ENCODE measurements around the gene DNAJC3.
"Not testable (repeated sequence)": the region's sequence is repeated elsewhere in the genome, so short reads cannot be mapped to it uniquely, and the experiment has no call there.

Gene DNAJC3

DNA sequence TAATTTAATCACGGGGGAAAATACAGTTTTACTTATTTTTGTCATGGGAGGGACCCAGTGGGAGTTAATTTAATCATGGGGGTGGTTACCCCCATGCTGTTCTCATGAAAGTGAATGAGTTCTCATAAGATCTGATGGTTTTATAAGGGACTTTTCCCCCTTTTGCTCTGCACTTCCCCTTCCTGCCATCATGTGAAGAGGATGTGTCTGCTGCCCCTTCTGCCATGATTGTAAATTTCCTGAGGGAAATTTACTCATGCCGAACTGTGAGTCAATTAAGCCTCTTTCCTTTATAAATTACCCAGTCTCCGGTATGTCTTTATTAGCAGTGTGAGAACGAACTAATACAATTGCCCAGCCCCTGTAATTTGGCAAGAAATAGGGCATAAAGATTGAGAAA, 35.9 kb downstream of the DNAJC3 start:
- DNase-seq (ENCODE audit: low read depth in 2 of 2, low spot score in 1 of 2): not testable (repeated sequence)

DNA sequence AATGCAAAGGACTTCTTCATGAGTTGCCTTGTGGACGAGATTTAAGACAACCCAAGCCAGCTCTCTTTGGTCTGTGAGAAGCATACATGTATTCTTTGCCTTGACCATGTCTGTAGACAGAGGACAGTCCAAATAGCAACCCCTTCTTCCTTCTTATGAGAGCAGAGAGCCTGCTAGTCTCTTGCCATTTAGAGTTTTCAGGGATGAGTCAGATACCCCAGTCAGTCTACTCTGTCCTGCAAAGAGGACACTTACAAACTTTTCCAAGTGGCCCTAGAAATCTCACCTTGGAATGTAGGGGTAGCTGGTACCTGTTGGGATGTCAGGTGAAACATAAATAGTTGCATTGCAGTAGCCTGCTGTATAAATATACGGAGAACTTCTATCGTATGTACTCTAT, 36.7 kb downstream of the DNAJC3 start:
- DNase-seq (ENCODE audit: low read depth in 2 of 2, low spot score in 1 of 2): no peak

DNA sequence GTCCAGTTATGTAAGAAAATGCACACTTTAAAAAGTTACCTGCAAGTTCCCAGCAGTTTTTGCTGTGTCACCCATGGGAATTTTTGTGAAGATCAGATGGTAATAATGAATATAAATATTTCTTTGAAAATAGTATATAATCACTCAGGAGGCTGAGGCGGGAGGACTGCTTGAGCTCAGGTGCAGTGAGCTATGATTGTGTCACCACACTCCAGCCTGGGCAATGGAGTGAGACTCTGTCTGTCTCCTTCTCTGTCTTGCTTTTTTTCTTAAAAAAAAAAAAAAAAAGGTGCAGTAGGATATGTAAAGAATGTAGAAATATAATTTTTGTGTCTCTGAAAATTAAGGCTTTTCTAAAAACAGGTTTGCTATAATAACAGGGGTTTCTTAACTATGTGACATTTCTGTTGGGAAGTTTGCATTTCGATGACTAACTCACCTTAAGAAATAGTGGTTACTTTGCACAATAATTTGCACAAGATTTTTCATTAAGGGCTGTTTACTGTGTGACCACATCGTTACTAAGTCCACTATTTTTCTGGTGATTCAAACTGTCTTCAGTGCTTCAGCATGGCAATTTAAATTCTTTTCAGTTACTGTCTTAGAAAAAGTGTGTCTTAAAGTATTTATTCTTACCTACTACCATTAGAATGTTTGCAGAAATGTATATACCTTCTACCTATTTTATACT, 37.3 kb downstream of the DNAJC3 start:
- no peak for DNase-seq (ENCODE audit: low read depth in 2 of 2, low spot score in 1 of 2)

DNA sequence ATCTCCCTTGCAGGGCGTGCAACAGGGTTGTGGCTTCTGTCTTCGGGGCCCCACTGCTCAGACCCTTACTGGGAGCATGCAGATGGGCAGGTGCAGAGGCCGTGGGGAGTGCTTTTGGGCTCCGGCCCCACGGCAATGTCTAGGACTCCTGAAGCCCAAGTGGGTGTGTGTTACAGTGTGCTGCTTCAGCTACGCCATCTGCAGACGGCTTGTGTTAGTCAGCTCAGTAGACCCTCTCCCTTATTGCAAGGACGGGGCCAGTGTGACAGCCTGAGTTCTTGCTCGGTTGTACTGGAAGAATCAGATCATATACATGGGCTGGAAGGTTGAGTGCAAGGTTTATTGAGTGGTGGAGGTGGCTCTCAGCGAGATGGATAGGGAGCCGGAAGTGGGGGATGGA, 39.3 kb downstream of the DNAJC3 start:
- DNase-seq (ENCODE audit: low read depth in 2 of 2, low spot score in 1 of 2): no peak

DNA sequence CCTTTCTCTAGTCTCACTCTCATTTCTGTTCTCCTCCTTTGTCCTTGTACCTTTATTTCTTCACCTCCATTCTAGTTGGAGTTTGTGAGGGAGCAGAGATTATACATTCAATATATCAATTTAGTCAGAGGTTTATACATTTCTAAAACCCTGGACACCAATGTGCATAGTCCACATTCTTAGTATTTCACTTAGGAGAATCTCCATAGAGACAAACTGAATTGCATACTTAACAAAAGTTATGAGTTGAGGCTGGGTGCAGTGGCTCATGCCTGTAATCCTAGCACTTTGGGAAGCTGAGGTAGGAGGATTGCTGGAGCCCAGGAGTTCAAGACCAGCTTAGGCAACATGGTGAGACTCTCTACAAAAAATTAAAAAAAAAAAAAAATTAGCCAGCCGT, 45.3 kb downstream of the DNAJC3 start:
- DNase-seq (ENCODE audit: low read depth in 2 of 2, low spot score in 1 of 2): no peak

DNA sequence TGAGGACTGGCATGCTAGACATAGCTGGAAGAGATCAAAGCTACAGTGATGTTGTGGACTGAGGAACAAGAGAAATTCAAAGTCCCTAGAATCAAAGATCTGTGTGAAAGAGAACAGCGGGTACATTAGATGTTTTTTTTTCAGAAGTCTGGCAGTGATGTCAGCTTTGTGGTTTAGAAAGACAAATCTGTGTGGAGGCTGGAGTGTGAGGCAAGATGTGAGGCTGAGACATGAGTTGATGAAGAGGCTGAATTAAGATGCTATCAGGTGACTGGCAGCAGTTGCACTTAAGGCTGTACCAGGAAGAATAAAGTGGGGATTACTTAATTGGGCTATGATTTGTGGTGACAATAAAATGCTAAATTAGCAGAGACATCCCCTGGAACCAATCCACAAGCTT, 46.5 kb downstream of the DNAJC3 start:
- DNase-seq (ENCODE audit: low read depth in 2 of 2, low spot score in 1 of 2): no peak

DNA sequence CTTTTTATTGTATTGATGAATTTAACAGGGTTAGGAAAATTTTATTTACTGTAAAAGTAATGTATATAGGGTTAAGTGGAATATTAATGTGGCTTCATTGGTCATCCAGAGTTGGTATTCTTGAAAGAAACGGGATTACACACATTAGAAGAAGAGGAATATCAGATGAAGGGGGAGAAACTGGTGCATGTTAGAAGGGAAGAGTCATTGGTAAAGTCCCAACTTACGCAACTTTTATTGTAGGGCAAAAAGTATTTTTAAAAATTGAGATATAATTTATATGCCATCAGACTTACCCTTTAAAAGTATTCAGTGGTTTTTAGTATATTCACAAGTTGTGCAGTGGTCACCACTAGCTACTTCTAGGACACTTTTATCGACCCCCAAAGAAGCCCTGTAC, 47.3 kb downstream of the DNAJC3 start:
- no peak for DNase-seq (ENCODE audit: low read depth in 2 of 2, low spot score in 1 of 2)

DNA sequence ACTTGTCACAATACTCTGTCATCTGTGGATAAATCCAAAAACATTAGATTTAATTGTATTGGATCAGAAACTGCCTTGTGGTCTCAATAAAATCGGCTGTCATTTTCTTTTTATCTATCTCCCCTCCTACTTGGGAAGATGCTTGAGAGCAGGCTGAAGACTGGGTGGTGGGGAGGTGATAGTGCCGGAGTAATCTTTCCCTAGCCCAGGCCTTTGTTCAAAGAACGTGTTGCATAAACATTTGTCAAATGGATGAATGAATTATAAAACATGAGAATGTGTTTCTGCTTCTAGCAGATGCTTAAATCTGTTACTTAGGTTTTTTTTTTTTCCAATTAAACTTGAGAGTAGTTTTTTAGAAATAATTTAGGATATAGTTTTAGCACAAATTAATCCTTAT, 49.9 kb downstream of the DNAJC3 start:
- no peak for DNase-seq (ENCODE audit: low read depth in 2 of 2, low spot score in 1 of 2)

DNA sequence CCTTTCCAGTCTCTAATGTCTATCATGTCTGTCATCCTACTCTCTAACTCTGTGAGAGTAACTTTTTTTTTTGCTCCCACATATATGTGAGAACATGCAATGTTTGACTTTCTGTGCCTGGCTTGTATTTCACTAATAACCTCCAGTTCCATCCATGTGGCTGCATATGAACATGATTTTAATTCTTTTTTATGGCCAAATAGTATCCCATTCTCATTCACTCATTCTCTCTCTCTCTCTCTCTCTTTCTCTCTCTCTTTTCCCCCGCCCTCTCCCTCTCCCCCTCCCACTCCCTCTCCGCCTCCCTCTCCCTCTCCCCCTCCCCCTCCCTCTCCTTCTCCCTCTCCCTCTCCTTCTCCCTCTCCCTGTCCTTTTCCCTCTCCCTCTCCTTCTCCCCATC, 52.0 kb downstream of the DNAJC3 start:
- no peak for DNase-seq (ENCODE audit: low read depth in 2 of 2, low spot score in 1 of 2)

DNA sequence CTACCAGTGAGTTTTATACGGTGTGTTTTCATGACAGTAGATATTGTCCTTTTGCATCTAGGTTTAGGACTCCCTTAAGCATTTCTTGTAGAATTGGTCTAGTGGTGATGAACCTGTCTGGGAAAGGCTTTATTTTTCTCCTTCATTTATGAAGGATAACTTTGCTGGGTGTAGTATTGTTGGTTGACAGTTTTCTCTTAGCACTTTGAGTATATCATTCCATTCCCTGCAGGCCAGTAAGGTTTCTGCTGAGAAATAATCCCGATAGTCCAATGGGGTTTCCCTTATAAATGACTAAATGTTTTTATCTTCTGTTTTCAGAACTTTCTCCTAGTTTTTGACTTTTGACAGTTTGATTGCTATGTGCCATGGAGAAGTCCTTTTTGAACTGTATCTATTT, 57.2 kb downstream of the DNAJC3 start:
- no peak for DNase-seq (ENCODE audit: low read depth in 2 of 2, low spot score in 1 of 2)

DNA sequence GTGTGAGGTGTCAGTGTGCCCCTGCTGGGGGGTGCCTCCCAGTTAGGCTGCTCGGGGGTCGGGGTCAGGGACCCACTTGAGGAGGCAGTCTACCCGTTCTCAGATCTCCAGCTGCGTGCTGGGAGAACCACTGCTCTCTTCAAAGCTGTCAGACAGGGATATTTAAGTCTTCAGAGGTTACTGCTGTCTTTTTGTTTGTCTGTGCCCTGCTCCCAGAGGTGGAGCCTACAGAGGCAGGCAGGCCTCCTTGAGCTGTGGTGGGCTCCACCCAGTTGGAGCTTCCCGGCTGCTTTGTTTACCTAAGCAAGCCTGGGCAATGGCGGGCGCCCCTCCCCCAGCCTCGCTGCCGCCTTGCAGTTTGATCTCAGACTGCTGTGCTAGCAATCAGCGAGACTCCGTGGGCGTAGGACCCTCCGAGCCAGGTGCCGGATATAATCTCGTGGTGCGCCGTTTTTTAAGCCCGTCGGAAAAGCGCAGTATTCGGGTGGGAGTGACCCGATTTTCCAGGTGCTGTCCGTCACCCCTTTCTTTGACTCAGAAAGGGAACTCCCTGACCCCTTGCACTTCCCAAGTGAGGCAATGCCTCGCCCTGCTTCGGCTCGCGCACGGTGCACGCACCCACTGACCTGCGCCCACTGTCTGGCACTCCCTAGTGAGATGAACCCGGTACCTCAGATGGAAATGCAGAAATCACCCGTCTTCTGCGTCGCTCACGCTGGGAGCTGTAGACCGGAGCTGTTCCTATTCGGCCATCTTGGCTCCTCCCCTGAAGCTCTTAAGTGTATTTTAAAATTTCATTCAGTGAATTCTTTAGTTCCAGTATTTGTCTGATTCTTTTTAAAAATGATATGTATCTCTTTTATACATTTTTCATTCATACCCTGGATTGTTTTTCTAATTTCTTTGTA, 63.4 kb downstream of the DNAJC3 start:
- DNase-seq (ENCODE audit: low read depth in 2 of 2, low spot score in 1 of 2): not testable (repeated sequence)

DNA sequence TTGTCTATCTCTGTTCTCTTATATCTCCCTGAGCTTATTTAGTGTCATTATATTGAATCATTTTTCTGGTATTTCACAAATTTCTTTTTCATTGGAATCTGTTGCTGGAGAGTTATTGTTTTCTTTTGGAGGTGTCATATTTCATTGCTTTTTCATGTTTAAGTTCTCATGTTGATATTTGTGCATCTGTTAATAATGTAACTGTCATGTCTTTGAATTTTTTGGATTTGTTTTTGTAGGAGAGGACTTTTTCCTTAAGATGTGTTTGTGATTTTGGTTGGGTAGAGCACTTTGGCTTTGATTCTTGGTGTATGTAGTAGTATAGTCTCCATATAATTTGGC, 64.0 kb downstream of the DNAJC3 start:
- DNase-seq (ENCODE audit: low read depth in 2 of 2, low spot score in 1 of 2): no peak

DNA sequence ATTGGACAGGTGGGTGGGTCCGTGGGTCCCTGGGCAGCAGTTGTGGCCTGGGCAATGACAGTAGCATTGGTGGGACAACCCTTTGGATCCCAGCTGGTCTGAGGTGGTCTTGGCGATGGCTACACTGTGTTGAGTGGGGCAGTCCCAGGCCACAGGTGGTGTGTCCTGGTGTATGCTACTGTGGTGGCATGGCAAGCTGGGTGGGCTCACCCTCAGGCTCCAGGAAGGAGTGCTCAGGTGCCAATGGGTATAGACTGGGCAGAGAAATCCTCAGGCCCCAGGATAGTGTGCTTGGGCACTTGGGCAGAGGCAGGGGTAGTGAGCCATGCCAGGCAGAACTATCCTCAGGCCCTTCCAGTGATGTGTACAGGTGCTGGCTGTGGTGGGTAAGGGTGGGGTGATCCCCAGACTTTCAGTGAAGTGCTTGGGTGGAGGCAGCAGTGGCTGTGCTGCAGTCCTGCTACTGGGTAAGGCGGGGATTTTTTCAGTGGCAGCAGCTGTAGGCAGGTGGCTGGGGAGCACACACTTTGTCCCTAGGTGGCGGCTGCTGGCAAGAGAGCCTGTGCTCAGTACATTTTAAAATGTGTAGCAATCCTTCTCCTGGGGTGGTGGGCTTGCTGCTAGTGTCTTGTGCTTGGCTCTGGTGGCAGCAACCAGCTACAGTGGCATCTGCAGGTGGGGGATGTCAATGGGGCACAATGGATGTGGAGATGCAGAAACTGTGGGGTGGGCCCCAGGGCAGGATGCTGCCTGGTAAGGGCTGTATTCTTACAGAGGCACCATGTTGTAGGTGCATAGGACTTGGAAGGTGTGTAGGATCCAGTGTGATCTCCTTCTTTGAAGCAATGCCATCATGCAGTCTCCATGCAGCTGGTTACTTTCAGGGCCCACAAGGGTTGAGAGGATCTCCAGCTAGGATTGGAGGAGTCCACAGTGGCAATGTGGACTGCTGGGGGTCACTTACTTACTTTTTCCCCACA, 64.9 kb downstream of the DNAJC3 start:
- DNase-seq (ENCODE audit: low read depth in 2 of 2, low spot score in 1 of 2): no peak

DNA sequence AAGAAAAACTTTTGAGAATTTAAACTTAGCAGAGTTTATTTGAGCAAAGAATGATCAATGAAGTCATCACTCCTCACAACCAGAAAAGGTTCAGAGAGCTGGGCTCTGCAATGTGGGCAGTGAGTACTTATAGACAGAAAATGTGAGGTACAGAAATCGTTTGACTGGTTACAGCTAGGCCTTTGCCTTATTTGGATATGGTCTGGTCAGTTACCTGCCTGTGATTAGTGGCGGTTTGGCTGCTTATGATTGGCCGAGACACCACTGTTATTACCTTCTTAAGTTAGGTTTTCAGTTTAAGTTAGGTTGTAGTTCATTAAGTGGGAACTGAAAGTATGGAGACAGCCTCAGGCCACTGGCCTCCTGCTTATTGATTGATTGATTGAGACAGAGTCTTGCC, 66.3 kb downstream of the DNAJC3 start:
- no peak for DNase-seq (ENCODE audit: low read depth in 2 of 2, low spot score in 1 of 2)

DNA sequence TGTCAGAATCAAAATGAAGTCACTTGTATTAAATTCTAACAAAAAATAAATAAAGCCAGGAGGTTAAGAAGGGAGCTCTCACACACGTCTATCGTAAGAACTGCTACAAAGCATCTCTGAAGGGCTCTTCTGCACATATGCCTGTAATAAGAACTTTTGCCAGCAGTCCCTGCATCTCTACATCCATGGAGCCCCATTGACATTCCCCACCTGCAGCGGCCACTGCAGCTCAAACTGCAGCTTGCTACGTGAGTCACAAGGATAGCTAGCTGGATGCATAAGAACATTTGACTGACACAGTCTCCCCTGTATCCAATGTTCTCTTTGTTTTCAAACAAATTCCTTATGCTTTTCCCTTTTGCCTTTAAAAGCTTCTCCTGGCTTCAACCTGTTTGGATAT, 68.3 kb downstream of the DNAJC3 start:
- no peak for DNase-seq (ENCODE audit: low read depth in 2 of 2, low spot score in 1 of 2)

DNA sequence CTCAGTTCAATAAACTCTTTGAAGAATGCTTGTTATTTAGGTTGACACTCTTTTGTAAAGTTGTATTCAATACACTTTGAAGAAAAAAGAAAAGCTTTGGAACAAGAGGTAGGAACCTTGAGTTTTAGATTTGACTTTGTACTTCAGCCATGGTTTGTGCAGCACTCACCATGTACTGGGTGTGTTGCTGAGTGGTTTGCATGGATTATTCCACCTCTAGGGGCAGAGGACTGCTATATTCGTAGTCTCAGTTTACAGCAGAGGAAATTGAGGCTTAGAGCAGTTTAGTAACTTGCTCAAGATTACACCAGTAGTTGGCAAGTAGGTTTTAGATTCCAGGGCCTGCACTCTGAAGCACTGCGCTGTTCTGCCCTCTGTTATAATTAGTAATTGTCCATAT, 68.8 kb downstream of the DNAJC3 start:
- no peak for DNase-seq (ENCODE audit: low read depth in 2 of 2, low spot score in 1 of 2)

DNA sequence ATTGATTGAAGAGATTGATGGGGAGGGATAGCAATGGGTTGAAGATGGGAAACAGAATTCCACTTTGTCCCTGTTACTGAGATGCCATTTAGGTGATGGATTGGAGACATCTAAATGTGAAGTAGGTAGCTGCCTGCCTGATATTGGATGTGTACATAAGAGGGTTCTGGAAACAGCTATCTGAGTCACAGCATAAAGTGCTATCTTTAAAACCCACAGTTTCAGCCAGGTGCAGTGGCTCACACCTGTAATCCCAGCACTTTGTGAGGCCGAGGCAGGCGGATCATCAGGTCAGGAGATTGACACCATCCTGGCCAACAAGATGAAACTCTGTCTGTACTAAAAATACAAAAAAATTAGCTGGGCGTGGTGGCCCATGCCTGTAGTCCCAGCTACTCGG, 72.6 kb downstream of the DNAJC3 start:
- no peak for DNase-seq (ENCODE audit: low read depth in 2 of 2, low spot score in 1 of 2)

DNA sequence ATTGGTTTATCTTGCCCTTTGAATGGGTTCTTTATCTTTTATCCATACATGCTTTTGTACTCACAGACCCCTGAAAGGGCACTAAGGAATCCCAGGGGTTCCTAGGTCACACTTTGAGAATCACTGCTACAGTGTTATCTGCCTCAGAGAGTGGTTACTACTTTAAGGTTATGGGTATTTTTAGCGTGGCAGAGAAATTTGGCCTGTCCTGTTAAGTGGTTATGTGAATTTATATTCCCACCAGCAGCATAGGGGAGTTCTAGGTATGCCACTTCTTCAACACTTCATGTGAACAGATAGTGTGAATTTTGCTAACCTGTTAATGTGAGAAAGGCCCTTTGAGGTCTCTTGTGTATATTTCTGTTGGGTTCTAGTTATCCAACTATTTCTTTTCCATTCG, 75.7 kb downstream of the DNAJC3 start:
- DNase-seq (ENCODE audit: low read depth in 2 of 2, low spot score in 1 of 2): no peak

DNA sequence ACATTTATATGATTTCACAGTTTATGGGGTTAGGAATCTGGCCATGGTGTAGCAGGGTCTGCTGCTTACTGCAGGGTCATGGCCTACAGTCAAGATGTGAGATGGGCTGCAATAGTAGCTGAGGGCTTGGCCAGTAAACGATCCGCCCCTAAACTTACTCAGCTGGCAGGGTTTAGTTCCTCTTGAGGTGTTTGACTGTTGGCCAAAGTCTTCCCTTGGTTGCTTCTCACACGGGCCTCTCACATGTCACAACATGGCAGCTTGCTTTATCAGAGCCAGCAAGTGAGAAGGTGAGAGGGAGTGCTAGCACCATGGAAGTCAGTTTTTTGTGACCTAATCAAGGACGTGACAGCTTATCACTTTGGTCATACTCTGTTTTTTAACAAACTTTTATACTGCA, 77.1 kb downstream of the DNAJC3 start:
- no peak for DNase-seq (ENCODE audit: low read depth in 2 of 2, low spot score in 1 of 2)

DNA sequence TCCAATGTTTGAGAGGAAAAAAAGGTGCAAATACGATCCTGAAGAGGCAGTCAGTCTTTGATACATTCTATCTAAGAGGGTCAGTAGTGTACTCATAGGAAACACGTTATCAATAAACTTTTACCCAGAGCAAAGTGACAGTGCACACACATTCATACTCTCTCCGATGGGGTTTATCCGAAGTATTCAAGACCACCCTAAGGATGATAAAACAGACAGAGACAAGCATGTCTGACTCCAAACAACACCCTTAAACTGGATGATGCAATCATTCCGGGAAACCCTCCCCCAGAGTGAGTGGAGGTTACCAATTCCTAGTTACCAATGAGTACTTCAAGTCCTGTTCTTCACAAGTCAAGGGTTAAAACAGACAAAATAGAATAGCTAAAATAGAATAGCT, 79.1 kb downstream of the DNAJC3 start:
- no peak for DNase-seq (ENCODE audit: low read depth in 2 of 2, low spot score in 1 of 2)

DNA sequence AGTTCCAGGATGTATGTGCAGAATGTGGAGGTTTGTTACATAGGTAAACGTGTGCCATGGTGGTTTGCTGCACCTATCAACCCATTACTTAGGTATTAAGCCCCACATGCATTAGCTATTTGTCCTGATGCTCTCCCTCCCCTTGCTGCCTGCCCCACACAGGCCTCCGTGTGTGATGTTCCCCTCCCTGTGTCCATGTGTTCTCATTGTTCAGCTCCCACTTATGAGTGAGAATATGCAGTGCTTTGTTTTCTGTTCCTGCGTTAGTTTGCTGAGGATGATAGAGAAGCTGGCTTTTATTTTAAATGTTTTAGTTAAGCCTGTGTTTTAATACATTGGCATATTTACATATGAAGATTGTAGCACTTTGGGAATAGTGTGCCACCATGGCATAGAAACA, 85.7 kb downstream of the DNAJC3 start:
- not testable (repeated sequence) for DNase-seq (ENCODE audit: low read depth in 2 of 2, low spot score in 1 of 2)

DNA sequence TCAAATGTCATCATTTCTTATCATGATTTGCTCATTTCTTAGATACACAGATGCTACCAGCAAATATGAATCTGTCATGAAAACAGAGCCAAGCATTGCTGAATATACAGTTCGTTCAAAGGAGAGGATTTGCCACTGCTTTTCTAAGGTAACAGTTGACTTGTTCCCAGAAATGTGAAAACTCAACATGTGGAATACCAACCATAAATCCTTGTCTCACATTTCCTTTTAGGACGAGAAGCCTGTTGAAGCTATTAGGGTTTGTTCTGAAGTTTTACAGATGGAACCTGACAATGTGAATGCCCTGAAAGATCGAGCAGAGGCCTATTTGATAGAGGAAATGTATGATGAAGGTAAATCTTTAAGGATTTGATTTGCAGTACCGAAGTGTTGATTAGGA, 86.7 kb downstream of the DNAJC3 start:
- no peak for DNase-seq (ENCODE audit: low read depth in 2 of 2, low spot score in 1 of 2)

Data from stimulated activated CD8-positive, alpha-beta memory T cell treated with anti-CD3 and anti-CD28 coated beads, Interleukin-4, amount 100 ng/mL, for 1 hour (primary cell).